Activated naive CD4-positive, alpha-beta T cell treated with anti-CD3 and anti-CD28 coated beads, Interleukin-2, amount 50 U/mL, for 72 hours (primary cell): ENCODE data around the gene CGREF1. TPM values are rescaled to one million over a fixed set of nuclear protein-coding genes. Genes with fewer than 3 reads are reported as not detected.

ENCODE experiments used
- ATAC-seq, 2 donors: fragments of 150-1000 bp; cut with Tn5 transposase; 2 replicates each; pipeline ENCODE4 v1.10.0; 2021; ENCODE audit warnings: mild to moderate bottlenecking in 2 of 2, moderate library complexity in 2 of 2
- DNase-seq, 2 donors: peaks; one replicate each; pipeline ENCODE4 v3.0.0; 2021 to 2022; ENCODE audit warnings: low spot score in 2 of 2
- H3K27ac Mint-ChIP-seq, 2 donors: one replicate each; pipeline ENCODE4 v1.8.0; 2022; ENCODE audit warnings: mild to moderate bottlenecking in 2 of 2, mixed read lengths in 2 of 2
- H3K36me3 Mint-ChIP-seq, 2 donors: one replicate each; pipeline ENCODE4 v1.8.0; 2022; ENCODE audit warnings: mixed read lengths in 2 of 2
- H3K9me3 Mint-ChIP-seq, 2 donors: one replicate each; pipeline ENCODE4 v1.8.0; 2022; ENCODE audit warnings: mixed read lengths in 2 of 2
- total RNA-seq, 2 donors: library from RNA; stranded (reverse); gene quantifications; one replicate each; pipeline ENCODE4 v1.2.3, GENCODE V29; 2022

CGREF1 gene
- total RNA-seq, 2 donors from 2014 or later: 0.50 to 15.8 TPM

GRCh38 chr2:27097341-27097740 is 21.6 kb downstream of the CGREF1 start:
- Mint-ChIP-seq H3K27ac (no peak overlapping the region), H3K36me3 (no peaks in the 10 kb centered on the region), H3K9me3 (no peaks in the 10 kb centered on the region)
- DNase-seq: no peak
- ATAC-seq: no peak

DNA sequence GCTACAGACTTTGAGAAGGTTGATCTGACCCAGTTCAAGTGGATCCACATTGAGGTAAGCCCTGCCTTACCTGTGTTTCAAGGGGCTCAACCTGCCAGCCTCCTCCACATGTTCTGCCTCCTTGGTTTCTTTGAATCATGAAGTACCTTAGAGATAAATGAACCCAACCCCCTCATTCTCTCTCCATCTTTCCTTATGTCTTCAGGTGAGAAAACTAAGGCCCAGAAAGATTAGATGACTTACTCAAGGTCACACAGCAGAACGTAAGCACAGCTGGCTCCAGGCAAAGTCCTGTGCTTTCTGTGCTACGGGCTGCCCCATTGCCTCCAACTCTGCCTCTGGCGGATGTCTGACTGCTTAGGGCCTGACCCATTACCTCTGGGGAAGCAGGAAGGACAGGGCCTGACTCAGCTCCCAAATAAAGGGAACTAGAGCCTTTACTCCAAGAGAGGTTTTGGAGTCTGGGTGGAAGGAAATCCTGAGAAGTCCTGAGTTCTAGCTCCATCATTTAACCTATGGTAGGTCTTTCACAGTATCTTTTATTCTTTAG is 22.1 kb downstream of the CGREF1 start:
- DNase-seq (no peak), ATAC-seq (no peak)
- H3K27ac Mint-ChIP-seq: no peak overlapping the region
- no peaks in the 10 kb centered on the region for H3K36me3 Mint-ChIP-seq
- H3K9me3 Mint-ChIP-seq: no peaks in the 10 kb centered on the region

- Mint-ChIP-seq H3K9me3 (no peaks in the 10 kb centered on the region), H3K36me3 (no peaks in the 10 kb centered on the region), H3K27ac (no peak overlapping the region)
- ATAC-seq (peak in 1 of 2 donors; percentile 86), DNase-seq (peak in 1 of 2 donors; percentile 36)
Measured at GRCh38 chr2:27095745-27096651, 22.9 kb downstream of the CGREF1 start.

GRCh38 chr2:27095427-27095744 is 23.5 kb downstream of the CGREF1 start:
- DNase-seq (no peak), ATAC-seq (no peak)
- Mint-ChIP-seq H3K9me3 (no peaks in the 10 kb centered on the region), H3K36me3 (no peaks in the 10 kb centered on the region), H3K27ac (no peak overlapping the region)

DNA sequence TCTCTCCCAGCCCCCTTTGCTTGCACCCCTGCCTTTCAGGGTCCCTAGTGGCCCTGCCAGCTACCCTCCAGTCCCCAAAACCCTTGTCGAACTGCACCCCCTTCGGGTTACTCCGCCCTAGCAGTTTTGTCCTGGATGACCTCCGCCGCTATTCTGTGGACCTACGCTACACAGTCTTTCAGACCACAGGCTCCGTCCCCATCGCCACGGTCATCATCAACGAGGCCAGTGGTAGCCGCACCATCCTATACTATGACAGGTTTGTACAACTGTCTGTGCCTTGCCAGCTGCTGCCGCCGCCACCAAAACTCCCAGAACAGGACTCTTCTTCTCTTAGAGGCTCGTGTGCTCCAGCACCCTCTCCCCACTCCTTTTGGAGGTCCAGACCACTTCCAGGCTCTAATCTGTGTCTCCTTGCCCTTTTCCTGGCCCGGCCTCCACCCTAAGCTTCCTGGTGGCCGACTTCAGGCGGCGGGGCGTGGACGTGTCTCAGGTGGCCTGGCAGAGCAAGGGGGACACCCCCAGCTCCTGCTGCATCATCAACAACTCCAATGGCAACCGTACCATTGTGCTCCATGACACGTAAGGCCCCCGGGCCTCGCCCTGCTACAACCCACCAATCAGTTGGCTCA is 24.5 kb downstream of the CGREF1 start:
- Mint-ChIP-seq H3K36me3 (no peaks in the 10 kb centered on the region), H3K9me3 (no peaks in the 10 kb centered on the region), H3K27ac (peak overlapping the region in 1 of 2 donors; percentile 60)
- ATAC-seq (no peak), DNase-seq (no peak)

DNA sequence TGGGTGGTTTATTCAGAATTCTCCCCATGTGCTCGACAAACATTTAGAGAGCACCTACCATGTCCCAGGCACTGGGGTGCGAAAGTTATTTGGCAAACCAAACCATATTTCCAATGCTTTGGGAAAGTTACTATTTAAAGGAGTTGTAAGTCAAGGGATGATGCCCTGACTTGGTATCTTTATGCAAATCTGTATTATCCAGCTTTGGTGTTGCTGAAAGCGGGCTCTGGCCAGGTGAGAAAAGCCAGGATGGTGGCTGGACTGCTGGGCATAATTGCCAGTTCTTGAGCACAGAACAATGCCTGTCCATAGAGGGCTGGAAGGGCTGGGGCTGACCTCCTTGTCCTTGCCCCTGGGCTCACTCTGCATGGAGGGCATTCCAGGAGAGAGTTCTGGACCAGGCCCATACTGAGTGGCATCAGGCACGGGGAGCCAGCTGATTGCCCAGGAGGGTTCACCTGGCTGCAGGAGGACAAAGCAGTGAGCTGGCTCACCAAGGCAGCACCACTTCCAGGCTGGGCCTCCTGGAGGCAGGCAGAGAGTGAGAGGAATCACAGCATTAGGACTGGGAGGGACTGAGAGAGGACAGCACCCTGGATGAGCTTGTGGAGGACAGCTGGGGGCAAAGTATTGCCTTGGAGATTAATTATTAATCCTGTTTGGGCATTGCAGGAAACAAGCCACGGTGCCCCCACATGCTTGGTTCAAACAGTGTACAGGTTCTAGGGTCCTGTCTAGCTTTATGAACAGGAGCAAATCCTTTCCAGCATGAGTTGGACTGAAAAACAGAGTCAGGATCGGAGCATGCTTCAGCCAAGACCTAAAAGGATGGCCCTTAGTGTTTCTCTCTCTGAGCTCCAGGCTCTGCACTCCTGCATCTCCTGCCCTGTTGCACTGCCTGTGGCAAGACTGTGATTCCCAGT is 25.2 kb downstream of the CGREF1 start:
- no peaks in the 10 kb centered on the region for H3K9me3 Mint-ChIP-seq
- H3K27ac Mint-ChIP-seq: peak overlapping the region in 1 of 2 donors; percentile 60
- ATAC-seq (no peak), DNase-seq (no peak)
- H3K36me3 Mint-ChIP-seq: no peaks in the 10 kb centered on the region

DNA sequence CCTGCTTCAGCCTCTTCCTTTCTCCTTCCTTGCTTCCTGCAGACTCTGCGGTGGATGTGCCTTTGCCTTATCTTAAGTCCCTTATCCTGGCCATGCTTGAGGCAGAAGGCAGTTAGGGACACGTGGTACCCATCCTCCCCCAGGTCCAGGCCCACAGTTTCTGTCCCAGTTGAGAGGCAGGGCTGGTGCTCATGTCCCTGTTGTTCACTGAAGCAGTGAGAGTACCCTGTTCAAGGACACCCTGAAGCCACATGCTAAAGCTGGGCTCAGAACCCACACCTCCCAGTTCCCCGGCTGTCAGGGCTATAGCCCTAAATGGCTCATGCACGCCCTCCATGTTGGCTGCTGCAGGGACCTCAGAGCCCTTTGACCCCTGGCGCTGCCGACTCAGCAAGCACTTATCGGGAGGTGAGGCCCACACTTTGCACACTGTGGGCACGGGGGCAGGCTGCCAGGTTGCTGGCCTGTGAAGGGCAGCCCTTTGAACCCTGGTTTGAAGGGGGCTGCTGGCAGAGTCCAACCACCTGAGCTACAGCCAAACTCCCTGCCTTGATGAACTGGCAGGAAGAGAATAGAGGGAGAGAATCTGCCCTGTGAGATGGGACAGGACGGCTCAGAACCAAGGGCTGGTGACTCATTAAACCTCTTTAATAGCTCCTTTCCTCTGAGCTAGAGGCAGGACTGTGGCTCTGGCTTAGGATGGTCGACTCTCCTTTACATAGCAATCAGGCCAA is 26.1 kb downstream of the CGREF1 start:
- DNase-seq (no peak), ATAC-seq (no peak)
- no peak overlapping the region for H3K27ac Mint-ChIP-seq
- H3K36me3 Mint-ChIP-seq: no peaks in the 10 kb centered on the region
- no peaks in the 10 kb centered on the region for H3K9me3 Mint-ChIP-seq

GRCh38 chr2:27091746-27092695 is 26.9 kb downstream of the CGREF1 start:
- DNase-seq: no peak
- peak overlapping the region in 1 of 2 donors; percentile 50 for H3K27ac Mint-ChIP-seq
- no peak for ATAC-seq
- no peaks in the 10 kb centered on the region for H3K9me3 Mint-ChIP-seq
- H3K36me3 Mint-ChIP-seq: no peaks in the 10 kb centered on the region

- H3K9me3 Mint-ChIP-seq: no peaks in the 10 kb centered on the region
- H3K27ac Mint-ChIP-seq: no peak overlapping the region
- no peaks in the 10 kb centered on the region for H3K36me3 Mint-ChIP-seq
- no peak for ATAC-seq
- no peak for DNase-seq
Measured at GRCh38 chr2:27089111-27089954, 29.6 kb downstream of the CGREF1 start.

GRCh38 chr2:27088634-27089033 is 30.3 kb downstream of the CGREF1 start:
- ATAC-seq (no peak), DNase-seq (no peak)
- no peaks in the 10 kb centered on the region for H3K9me3 Mint-ChIP-seq
- no peak overlapping the region for H3K27ac Mint-ChIP-seq
- H3K36me3 Mint-ChIP-seq: no peaks in the 10 kb centered on the region

- no peak overlapping the region for H3K27ac Mint-ChIP-seq
- H3K36me3 Mint-ChIP-seq: no peaks in the 10 kb centered on the region
- no peak for ATAC-seq
- no peak for DNase-seq
- H3K9me3 Mint-ChIP-seq: no peaks in the 10 kb centered on the region
Measured at GRCh38 chr2:27087823-27088410, 31.0 kb downstream of the CGREF1 start.

GRCh38 chr2:27086724-27087593 is 32.0 kb downstream of the CGREF1 start, which contains the start of gene KHK:
Gene KHK (plus strand): TSS chr2:27086772. CDS start chr2:27087260, 488 bp downstream.
- DNase-seq: peak in 1 of 2 donors; percentile 30
- ATAC-seq: peak; percentile 13
- Mint-ChIP-seq H3K9me3 (no peaks in the 10 kb centered on the region), H3K36me3 (no peaks in the 10 kb centered on the region), H3K27ac (peak within 1 kb of the TSS; percentile 60 to 85)

DNA sequence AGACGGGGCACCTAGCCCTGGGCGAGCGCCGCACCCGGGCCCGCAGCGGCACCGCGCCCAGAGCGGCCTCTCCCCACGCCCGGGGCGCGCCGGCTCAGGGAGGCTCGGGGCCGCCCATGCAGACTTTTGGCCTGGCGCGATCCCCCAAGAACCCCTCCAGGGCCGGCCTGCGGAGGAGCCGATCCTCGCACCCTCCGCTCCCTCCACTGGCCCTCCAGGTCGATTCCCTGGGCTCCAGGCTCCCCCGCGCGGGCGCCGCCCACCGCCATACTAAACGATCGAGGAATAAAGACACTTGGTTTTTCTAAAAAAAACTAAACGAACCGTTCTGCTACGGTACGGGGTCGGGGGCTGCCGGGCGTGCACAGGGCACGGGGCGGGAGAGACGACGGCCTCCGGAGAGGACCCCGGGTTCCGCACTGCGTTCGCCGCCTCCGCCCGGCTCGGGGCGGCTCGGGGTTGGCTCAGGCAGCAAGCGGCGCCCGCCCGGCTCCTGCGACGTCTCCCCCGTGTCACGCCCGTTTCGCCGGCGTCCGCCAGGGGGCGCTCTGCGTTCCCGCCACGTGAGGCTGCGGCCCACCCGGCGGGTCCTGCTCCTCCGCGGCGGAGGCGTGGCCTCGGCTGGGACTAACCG is 32.7 kb downstream of the CGREF1 start:
- H3K36me3 Mint-ChIP-seq: no peaks in the 10 kb centered on the region
- no peaks in the 10 kb centered on the region for H3K9me3 Mint-ChIP-seq
- peak overlapping the region; percentile 50 to 60 for H3K27ac Mint-ChIP-seq

More for the DNA sequence above, 32.7 kb downstream of the CGREF1 start:
- ATAC-seq (peak; percentile 89 to 93), DNase-seq (peak; percentile 98 to 100)
